HL-60 (cell line): Measurements from ENCODE around the gene PCK1.

Experiments used
- DNase-seq, 2 experiments: peaks; one replicate each; pipeline ENCODE4 v3.0.0-alpha.2; 2010 to 2020; ENCODE audit warnings: low read depth in 1 of 2, low spot score in 1 of 2
- H3K27ac ChIP-seq: fragments of 250-450 bp; sonication (Bioruptor Pico); replicated peaks from 2 replicates; pipeline ENCODE4 v1.5.1; 2020; ENCODE audit warnings: mild to moderate bottlenecking, moderate library complexity
- H3K27me3 ChIP-seq: fragments of 250-450 bp; sonication (Bioruptor Pico); 2 replicates; pipeline ENCODE4 v1.5.1; 2021; ENCODE audit warnings: mild to moderate bottlenecking, moderate library complexity; ENCODE audit not compliant: insufficient read depth, poor library complexity, severe bottlenecking
- H3K4me3 ChIP-seq: replicated peaks from 2 replicates; pipeline ENCODE4 v1.5.1; 2011; ENCODE audit warnings: mild to moderate bottlenecking, control low read depth, low read length; ENCODE audit not compliant: insufficient read depth
- GABPA ChIP-seq: IDR thresholded peaks from 2 replicates; pipeline ENCODE4 v1.6.1; 2012; ENCODE audit warnings: low read depth
- POLR2AphosphoS5 ChIP-seq: IDR thresholded peaks from 2 replicates; pipeline ENCODE4 v1.6.1; 2012; ENCODE audit warnings: low read depth
- SPI1 ChIP-seq: IDR thresholded peaks from 2 replicates; pipeline ENCODE4 v1.6.1; 2012; ENCODE audit warnings: low read depth, mild to moderate bottlenecking, borderline replicate concordance
- TF ChIP-seq, protein P1 (sequence below): IDR thresholded peaks from one replicate; pipeline ENCODE4 v1.5.1; 2011; ENCODE audit warnings: low read length, control low read depth, inconsistent platforms; ENCODE audit not compliant: insufficient read depth
- TF ChIP-seq, protein P2 (sequence below): IDR thresholded peaks from 2 replicates; pipeline ENCODE4 v1.6.1; 2012; ENCODE audit warnings: low read depth; ENCODE audit not compliant: insufficient replicate concordance

Gene PCK1

DNA sequence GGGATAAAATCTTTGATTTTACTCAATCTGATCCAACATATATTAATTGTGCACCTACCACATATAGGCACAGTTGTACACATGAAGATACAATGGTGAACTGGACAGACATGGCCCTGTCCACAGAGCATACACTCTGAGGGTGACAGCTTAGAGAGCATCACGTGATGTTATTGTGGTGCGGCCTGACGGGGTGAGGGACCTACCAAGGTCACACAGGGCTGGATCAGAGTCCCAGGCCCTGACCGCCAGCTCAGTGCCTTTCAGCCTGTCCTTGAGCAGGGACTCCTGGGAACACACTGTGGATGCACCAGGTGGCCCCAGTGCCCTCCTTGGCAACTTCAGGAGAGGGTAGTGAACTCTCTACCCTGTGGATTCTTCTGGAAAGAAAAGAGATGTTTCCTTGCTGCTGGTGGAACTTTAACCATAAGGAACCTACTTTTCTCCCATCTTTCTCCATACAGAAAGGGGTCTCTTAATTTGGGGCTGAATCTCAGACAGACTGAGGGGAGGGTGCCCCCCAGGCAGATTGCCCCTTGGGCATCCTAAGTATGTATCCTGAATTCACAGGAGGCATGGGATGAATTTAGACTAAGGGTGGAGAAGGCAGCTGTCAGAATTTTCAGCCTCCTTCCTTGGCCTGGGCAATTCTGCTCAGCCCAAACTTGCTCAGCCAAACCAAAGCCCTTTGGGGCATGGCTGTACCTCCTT, 26.5 kb downstream of the PCK1 start:
- DNase-seq = no peak
- no peak overlapping the region for H3K4me3 ChIP-seq
- no peak overlapping the region for H3K27ac ChIP-seq
- no peak for TF ChIP-seq GABPA
- TF ChIP-seq, protein P1, sequence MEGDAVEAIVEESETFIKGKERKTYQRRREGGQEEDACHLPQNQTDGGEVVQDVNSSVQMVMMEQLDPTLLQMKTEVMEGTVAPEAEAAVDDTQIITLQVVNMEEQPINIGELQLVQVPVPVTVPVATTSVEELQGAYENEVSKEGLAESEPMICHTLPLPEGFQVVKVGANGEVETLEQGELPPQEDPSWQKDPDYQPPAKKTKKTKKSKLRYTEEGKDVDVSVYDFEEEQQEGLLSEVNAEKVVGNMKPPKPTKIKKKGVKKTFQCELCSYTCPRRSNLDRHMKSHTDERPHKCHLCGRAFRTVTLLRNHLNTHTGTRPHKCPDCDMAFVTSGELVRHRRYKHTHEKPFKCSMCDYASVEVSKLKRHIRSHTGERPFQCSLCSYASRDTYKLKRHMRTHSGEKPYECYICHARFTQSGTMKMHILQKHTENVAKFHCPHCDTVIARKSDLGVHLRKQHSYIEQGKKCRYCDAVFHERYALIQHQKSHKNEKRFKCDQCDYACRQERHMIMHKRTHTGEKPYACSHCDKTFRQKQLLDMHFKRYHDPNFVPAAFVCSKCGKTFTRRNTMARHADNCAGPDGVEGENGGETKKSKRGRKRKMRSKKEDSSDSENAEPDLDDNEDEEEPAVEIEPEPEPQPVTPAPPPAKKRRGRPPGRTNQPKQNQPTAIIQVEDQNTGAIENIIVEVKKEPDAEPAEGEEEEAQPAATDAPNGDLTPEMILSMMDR = no peak
- no peak for TF ChIP-seq POLR2AphosphoS5
- TF ChIP-seq, protein P2, sequence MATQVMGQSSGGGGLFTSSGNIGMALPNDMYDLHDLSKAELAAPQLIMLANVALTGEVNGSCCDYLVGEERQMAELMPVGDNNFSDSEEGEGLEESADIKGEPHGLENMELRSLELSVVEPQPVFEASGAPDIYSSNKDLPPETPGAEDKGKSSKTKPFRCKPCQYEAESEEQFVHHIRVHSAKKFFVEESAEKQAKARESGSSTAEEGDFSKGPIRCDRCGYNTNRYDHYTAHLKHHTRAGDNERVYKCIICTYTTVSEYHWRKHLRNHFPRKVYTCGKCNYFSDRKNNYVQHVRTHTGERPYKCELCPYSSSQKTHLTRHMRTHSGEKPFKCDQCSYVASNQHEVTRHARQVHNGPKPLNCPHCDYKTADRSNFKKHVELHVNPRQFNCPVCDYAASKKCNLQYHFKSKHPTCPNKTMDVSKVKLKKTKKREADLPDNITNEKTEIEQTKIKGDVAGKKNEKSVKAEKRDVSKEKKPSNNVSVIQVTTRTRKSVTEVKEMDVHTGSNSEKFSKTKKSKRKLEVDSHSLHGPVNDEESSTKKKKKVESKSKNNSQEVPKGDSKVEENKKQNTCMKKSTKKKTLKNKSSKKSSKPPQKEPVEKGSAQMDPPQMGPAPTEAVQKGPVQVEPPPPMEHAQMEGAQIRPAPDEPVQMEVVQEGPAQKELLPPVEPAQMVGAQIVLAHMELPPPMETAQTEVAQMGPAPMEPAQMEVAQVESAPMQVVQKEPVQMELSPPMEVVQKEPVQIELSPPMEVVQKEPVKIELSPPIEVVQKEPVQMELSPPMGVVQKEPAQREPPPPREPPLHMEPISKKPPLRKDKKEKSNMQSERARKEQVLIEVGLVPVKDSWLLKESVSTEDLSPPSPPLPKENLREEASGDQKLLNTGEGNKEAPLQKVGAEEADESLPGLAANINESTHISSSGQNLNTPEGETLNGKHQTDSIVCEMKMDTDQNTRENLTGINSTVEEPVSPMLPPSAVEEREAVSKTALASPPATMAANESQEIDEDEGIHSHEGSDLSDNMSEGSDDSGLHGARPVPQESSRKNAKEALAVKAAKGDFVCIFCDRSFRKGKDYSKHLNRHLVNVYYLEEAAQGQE = no peak
- no peak for TF ChIP-seq SPI1
- H3K27me3 ChIP-seq = no peaks in the 10 kb centered on the region

DNA sequence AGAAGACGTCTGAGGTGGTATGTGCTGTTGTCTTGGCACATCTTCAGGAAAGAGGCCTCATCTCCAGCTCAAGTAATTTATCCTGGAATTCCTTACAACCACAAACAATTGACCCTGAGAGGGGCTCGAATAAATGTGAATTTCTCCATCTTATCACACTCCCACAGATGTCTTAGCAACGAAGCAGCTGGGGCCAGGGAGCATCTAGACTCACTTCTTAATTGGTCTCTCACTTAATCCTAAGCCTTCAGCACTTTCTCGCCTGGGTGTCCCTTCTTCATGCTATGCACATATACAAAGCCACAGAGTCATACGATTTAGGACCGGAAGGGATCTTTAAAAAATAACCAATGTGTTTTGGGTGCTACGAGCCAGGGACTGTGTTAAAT, 27.1 kb downstream of the PCK1 start:
- TF ChIP-seq POLR2AphosphoS5 (no peak), GABPA (no peak), SPI1 (no peak)
- TF ChIP-seq, protein P2 = no peak
- TF ChIP-seq, protein P1 = no peak
- no peak for DNase-seq
- H3K27me3 ChIP-seq = no peaks in the 10 kb centered on the region
- H3K4me3 ChIP-seq = no peak overlapping the region
- no peak overlapping the region for H3K27ac ChIP-seq

DNA sequence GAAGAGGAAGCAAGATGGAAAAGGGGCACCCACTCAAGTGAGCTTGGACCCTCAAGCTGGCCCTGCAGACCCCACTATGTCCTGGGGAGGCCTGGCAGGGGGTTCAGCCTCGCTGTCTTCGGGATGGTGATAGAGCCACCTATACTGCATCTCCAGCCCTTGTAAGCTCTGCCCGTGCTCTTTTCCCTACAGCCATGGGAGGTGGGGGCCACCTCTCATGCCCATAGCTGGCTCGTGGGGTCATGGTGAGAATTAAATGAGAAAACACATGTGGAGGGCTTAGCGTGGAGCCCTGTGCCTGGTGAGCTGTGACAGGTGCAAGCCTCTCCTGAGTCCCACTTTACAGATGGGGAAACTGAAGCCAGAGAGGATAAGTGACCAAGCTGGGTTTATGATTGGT, 27.7 kb downstream of the PCK1 start:
- no peaks in the 10 kb centered on the region for H3K27me3 ChIP-seq

DNA sequence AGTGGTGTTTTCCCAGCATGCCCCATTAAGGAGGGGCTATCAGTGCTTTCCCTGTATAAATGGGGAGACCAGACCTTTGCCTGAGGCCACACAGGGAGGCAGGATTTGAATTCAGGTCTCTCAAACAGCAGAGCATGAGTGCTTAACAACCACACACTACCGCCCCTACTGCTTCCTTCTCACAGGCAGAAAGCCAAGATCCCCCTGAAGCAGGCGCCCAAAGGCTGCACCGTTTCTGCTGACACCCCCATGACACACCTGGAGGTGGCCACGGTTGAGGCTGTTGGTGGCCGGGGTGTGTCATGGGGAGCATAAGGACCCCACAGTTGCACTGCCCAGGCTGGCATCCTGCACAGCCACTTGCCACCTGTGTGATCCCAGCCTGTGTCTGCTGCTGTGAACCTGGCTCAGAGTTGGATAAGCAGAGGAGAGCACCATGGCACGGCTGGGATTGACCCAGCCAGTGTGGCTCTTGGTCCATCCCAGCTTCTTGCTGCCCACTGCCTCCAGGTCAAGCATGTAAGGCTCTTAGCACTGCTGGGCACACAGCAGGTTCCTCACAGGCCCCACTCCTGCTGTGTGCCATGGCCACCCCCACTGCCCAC, 28.3 kb downstream of the PCK1 start:
- DNase-seq = no peak
- Histone ChIP-seq H3K27me3 (no peaks in the 10 kb centered on the region), H3K4me3 (no peak overlapping the region), H3K27ac (no peak overlapping the region)
- TF ChIP-seq, protein P1 = no peak
- TF ChIP-seq SPI1 = no peak
- TF ChIP-seq GABPA = no peak
- no peak for TF ChIP-seq POLR2AphosphoS5
- TF ChIP-seq, protein P2 = no peak

More for the DNA sequence above, 27.7 kb downstream of the PCK1 start:
- H3K4me3 ChIP-seq = no peak overlapping the region
- no peak for DNase-seq
- no peak overlapping the region for H3K27ac ChIP-seq
- TF ChIP-seq SPI1 = no peak
